Erythroblast (primary cell): Measurements from ENCODE around the gene STXBP3.

Experiments used
- DNase-seq, 2 experiments: peaks; one replicate each; lab custom pipeline; 2025; lab: John Stamatoyannopoulos, UW
- GATA1 ChIP-seq: IDR thresholded peaks from 2 replicates; pipeline ENCODE4 v1.6.1; 2011; ENCODE audit warnings: low read depth, mild to moderate bottlenecking, control low read depth, low read length, moderate library complexity
- POLR2A ChIP-seq: IDR thresholded peaks from 2 replicates; pipeline ENCODE4 v1.6.1; 2011; ENCODE audit warnings: mild to moderate bottlenecking, low read length

STXBP3 gene

DNA sequence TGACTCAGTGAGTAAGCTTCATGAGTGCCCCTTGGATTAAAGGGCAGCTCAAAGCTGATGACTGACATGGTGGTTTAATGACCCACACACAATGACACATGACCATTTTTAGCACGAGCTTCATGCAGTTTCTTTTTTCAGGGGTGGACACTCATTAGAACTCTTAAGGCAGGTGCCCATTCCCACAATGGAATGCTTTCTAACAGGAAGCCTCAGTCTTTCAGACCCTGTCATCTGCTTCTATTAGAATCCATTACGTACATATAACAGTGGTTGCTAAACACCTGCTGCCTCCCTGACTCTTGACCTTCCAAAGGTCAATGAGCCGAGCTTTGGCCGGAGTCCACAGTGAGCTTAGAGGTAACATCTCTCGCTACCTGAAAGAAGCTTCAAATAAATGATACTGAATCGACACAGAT is 83.0 kb downstream of the STXBP3 start:
- TF ChIP-seq GATA1, result no peak
- TF ChIP-seq POLR2A, result no peak
- no peak for DNase-seq

DNA sequence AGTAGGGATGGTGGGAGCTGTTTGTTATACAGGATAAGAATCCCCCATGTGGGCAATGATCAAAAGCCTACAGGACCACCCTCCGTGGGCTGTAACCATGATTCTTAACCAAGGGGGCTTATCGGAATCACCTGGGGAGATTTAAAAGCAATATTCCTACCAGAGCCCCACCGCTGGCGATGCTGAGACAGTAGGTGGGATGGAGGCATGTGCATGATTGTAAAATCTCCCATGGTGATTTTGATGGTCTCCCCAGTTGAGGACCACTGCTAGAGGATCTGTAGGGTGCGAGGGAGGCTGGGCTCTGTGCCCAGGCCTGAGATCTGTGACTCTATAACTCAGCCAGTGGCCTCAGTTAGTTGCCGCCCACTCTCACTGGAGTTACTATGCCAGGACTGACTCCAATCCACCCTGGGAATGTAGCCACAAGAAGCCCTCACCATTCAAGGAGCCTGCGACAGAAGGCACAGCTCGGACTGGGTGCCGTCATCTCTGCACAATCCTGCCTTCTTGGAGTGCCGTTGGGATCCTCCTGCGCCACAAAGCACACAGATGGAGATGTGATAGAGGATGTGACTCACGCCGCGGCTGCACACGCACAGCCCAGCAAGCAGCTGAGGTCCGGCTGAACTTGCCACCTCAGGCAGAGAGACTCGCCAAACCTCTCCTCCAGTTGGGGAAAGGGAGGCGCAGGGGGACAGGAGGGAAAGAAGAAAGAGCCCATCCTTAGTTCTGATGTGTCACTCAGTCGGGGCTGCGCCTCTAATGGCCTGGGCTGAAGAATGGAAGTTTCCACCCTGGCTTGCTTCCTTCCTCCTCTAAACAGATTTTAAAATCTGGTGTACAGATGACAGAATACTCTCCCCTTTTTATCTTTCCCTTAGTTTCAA is 83.9 kb downstream of the STXBP3 start:
- DNase-seq, result peak in 1 of 2 experiments; percentile 8
- TF ChIP-seq POLR2A (no peak), GATA1 (no peak)

DNA sequence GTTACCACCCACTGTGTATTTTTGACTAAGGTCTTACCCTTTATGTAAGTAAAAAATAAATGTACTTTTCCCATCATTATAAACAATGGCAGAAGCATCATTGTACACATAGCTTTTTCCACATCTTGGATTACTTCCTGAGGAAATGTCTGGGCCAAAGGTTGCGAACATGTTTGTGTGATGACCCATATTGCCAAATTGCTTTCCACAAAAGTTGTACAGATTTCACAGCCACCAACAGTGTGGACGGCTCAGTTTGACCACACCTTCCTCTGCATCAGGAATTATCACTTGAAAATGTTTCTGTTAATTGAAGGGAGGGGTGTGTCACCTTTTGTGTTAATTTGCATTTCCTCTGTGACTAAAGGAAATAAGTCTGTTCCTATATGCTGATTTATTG is 84.8 kb downstream of the STXBP3 start:
- TF ChIP-seq POLR2A, result no peak
- no peak for TF ChIP-seq GATA1
- DNase-seq, result no peak

DNA sequence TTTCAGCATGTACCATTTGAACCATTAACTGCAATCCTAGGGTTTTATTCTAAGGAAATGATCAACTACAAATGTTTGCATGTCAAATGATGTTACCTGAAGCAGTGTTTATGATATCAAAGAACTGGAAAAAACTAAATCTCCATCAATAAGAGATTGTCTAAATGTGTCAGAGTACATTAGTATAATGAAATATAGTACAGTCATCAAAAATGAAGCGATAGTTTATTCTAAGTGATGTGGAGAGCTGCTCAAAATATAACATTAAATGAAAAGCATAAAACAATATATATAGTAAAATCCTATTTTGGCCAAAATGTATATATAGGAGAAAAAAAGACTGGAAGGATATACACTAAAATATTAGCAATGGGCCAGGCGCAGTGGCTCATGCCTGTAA is 86.5 kb downstream of the STXBP3 start:
- no peak for DNase-seq
- no peak for TF ChIP-seq GATA1
- no peak for TF ChIP-seq POLR2A

DNA sequence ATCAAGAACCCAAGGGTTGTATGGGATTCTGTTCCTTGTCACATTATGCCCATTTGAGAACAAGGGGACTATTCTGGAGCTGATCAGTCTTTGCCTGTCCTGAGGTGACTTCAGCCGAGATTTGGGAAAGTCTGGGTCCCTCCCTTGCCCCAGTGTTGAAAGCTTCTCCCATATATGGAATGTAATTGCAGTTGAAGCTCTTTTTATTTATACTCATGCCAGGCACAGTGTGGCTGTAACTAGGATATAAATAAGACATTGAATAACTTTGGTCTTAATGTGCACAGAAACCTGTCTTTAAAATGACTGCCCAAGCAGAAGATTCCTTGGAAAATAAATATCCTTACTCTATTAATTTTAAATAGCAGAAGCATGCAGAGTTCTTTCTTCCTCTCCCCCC is 95.2 kb downstream of the STXBP3 start:
- TF ChIP-seq GATA1, result no peak
- no peak for TF ChIP-seq POLR2A
- no peak for DNase-seq

DNA sequence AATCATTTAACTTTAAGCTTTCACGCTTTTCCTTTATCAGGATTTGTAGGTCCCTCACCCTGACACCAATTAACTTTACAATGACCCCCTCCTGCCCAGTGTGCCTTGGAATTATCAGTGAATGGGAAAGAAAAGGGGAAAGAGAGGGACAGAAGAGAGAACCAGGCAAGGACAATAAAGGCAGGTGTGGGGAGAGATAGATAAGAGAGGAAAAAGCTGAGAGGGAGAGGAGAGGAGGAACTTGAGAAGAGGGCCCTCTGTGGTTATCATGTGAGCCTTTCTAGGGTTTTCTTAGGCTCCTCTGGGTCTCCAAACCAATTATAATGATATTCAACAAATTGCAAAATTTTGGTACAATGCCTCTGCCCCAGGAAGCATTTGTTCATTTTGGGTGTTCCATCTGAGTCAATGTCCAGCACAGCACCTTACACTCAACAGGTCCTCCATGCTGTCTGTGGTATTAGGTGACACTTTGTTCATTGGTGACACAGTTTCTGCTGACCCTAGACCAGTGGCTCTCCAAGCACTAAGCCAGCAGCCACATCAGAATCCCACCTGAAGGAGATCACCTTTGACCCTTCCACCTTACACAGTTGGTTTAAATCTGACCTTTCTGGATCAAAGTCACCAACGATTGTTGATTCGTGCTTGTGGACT is 96.2 kb downstream of the STXBP3 start:
- no peak for DNase-seq
- no peak for TF ChIP-seq POLR2A

DNA sequence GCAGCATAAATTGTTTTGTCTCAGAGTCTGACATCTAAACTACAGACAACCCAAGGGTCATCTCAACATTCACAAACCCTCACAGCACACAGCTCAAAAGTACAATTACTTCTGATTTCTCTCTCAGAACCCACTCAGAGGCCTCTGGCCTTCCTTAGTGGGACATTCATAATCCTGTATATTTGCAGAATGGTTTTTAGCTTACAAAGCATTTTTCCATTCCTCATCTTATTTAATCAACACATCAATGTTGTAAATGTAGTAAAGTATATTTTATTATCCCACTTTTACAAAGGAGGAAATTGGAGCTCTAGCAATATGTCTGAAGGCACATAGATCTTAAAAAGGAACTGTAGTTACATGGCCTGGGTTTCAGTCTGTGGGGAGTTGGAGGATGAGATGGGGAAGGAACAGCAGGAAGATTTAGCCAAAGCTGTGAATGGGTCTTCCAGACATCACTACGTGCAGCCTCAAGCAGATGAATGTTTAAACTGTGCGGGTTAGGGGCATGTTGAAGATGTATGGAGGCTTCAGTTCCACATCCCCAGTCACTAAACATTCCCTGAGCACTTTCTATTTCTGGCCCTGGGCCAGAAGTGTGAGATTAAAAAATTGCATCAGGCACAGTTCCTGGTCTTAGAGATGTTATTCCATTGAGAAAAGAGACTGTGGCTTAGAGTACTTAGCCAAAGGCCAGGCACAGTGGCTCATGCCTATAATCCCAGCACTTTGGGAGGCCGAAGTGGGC is 97.1 kb downstream of the STXBP3 start:
- no peak for TF ChIP-seq POLR2A
- TF ChIP-seq GATA1, result no peak
- no peak for DNase-seq

DNA sequence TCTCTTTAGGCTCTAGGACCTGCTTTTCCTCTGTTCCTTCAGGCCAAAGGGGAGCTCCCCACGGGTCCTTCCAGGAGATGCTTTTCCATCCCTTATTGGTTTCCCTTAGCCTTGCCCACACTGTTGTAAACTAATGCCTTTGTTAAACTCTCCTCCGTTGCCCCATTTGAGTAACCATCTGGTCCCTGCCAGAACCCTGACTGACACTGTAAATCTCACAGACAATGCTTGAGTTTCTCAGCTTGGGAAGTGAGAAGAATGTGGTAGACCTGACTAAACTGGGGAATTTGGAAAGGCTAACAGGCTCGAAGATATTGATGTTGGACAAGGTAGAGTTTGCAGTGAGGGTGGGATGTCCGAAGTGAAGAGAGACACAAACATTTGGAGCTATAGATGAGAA is 99.0 kb downstream of the STXBP3 start:
- TF ChIP-seq GATA1, result no peak
- TF ChIP-seq POLR2A, result no peak
- no peak for DNase-seq

DNA sequence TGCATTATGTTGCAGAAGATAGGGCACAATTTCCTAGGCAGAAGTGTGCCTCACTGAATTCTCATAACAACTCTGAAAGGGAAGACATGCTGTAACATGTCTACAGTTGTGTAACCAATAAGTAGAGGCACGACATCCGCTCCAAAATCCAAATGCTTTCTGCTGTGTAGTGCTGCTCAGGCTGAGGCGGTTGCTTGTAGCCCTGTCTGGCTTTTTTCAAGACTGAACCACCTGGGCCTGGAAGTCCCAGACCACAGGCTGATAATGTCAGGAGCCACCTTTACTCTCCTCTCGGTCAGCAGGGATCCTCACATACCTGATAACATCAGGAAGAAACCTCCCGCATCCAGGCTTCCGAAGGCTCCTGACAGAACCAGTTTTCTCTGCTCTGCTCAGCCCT is 99.5 kb downstream of the STXBP3 start:
- no peak for DNase-seq
- TF ChIP-seq GATA1, result no peak
- TF ChIP-seq POLR2A, result no peak

DNA sequence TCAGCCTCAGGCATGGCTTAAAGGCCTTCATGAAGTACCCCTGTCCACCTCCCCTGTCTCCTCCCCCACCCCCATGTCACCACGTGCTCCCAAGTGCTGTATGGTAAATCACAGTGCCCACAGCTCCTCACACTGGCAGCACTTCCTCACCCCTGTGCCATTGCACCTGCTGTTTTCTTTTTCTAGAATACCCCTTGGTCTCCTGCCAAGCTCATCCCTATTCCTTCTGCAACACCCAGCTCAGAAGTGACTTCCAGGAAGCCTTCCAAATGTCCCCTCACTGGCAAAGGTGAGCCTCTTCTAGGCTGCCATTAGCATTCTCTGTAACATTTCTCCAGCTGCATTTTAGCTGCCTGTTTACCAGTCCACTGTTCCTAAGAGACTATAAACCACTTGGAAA is 101.0 kb downstream of the STXBP3 start:
- TF ChIP-seq POLR2A, result no peak
- no peak for TF ChIP-seq GATA1
- DNase-seq, result no peak

DNA sequence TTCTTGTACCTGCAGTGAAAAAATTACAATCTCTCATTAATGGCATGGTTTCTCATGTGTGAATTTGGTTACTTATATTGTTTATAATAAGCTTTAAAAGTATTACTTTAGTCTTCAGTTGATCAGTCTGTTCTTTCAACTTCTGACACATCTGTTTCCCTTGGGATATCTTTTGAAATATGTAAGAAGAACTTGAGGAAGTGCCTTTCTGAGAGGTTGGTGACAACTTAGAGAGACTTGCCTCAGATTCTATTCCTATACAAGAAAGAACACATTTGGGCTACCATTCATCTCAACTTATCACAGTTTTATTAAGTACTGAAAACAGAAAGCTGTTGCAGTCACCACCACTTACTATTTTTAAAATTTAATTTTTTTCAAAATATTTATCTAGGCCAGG is 102.3 kb downstream of the STXBP3 start:
- TF ChIP-seq POLR2A, result no peak
- no peak for TF ChIP-seq GATA1

DNA sequence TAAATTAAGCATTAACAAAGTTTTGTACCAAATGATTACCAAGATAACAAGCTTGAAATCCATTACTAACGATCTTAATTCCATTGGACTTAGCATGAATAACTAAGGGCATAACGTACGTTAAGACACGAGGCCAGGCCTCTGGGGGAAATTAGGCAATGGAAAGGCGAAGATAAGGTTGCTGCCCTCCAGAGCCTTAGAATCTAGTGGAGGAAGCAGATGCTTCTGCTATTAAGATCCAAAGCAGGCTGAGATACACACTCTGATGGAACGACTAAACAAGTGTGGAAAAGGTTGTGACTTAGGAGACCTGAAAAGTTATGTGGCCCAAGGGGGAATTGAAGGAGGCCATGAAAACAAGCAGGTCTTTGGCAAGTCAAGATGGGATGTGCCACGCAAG is 104.5 kb downstream of the STXBP3 start:
- DNase-seq, result no peak
- TF ChIP-seq POLR2A (no peak), GATA1 (no peak)

More for the DNA sequence above, 102.3 kb downstream of the STXBP3 start:
- no peak for DNase-seq

DNA sequence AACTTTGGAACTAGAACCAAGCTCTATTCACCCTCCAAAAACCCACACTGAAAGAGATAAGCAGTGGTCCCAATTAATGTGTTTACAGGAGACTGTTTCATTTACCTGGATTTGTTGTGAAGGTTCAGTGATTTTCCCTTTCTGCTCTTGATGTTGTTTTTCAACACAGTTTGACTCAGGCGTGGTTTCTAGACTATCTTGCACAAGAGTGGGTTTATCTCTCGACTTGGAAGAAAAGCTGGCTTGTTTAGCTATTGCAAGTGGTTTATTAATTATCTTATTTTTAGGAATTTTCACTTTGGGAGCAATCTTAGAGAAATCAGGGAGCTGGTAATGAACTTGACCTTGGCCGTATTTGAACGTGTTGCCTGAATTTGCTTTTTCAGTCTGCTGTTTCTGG is 105.1 kb downstream of the STXBP3 start:
- no peak for DNase-seq
- no peak for TF ChIP-seq POLR2A
- no peak for TF ChIP-seq GATA1

DNA sequence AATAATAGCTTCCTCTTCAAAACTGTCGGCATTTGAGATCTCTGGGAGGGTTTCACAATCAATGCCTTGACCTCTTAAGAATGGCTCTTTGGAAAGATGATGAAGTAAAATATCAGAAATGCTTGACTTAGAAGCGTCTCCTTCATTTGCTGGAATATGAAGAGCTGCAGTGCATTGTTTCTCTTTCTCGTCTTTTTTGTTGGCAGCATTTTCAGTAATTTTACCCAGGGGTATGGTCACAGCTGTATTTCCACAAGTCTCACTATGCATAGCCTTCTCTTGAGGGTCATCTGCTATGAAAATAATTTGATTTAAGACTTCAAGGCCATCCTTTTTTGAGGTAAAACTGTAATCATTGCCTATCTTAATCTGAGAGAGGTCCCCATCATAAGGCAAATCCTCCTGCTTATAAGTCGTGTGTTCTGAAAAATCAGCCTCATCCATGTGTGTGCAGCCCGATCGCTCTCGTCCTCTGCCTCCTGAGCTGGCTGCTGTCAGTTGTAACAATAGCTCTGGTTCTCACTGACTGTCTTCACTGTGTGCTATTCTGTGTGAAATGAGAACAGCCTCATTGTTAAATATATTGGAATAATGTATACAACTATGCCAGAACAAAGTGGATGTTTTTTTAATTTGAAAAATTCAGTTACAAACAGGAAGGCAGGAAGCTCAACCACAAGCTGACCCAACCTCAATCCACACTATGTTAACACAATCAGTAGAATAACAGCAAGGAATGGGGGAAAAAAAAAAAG is 105.9 kb downstream of the STXBP3 start:
- TF ChIP-seq POLR2A, result no peak
- TF ChIP-seq GATA1, result no peak
- DNase-seq, result no peak
